Upper lobe of right lung (tissue), 1 donor: ENCODE data around the gene DVL3. TPM values are rescaled to one million over a fixed set of nuclear protein-coding genes. Genes with fewer than 3 reads are reported as not detected.
A peak's percentile ranks its signal among the peaks of the same experiment; 100 is the strongest.
"Not testable (repeated sequence)": the region's sequence is repeated elsewhere in the genome, so short reads cannot be mapped to it uniquely, and the experiment has no call there.

Experiments
- ATAC-seq: fragments of 200-7000 bp; cut with Tn5 transposase; one replicate; pipeline ENCODE4 v1.9.1; 2020; ENCODE audit warnings: mild to moderate bottlenecking, moderate library complexity
- DNase-seq: peaks from one replicate; pipeline ENCODE4 v3.0.0-alpha.2; 2020
- H3K27ac ChIP-seq: fragments of 200-600 bp; one replicate; pipeline ENCODE4 v1.8.0; 2022
- H3K27me3 ChIP-seq: fragments of 200-600 bp; one replicate; pipeline ENCODE4 v1.8.0; 2022; ENCODE audit warnings: mild to moderate bottlenecking
- H3K36me3 ChIP-seq: fragments of 200-600 bp; one replicate; pipeline ENCODE4 v1.8.0; 2022
- H3K4me1 ChIP-seq: fragments of 200-600 bp; one replicate; pipeline ENCODE4 v1.8.0; 2022
- H3K4me3 ChIP-seq: fragments of 200-600 bp; one replicate; pipeline ENCODE4 v1.8.0; 2022; ENCODE audit warnings: mild to moderate bottlenecking
- H3K9me3 ChIP-seq: fragments of 200-600 bp; one replicate; pipeline ENCODE4 v1.8.0; 2022
- CTCF ChIP-seq: fragments of 200-600 bp; IDR thresholded peaks from one replicate; pipeline ENCODE4 v1.8.0; 2022; ENCODE audit warnings: antibody characterized with exemption
- intact Hi-C: fragments of 100-400 bp; cut with DNase I; formaldehyde crosslinking; loops from one replicate; pipeline ENCODE4 v1.11.0; 2022
- long read RNA-seq: library from polyadenylated mRNA; unstranded; transcript quantifications from one replicate; pipeline ENCODE4 v2.0.0, GENCODE V29; 2021
- total RNA-seq: library from RNA; stranded (reverse); fragmentation: NEBNext Ultra II Directional; extraction: Animal tissue kit (Norgen Biotek cat#: 25700); gene quantifications from one replicate; pipeline ENCODE4 v1.2.1, GENCODE V29; 2021
- donor health status: DM: no; HTN: yes; CAD: no; lungs with severe emphysema.

Gene DVL3
- total RNA-seq = 54.1 TPM
- long read RNA-seq, full-length matches to known transcripts = 69 of 110 reads
- long read RNA-seq, partial matches to known transcripts = 6 of 110 reads
- long read RNA-seq, other reads (novel, unspliced or antisense) = 35 of 110 reads

GRCh38 chr3:184154885-184155643 lies at the start of gene DVL3:
Gene DVL3 (plus strand): TSS chr3:184155377. CDS start chr3:184155636, 259 bp downstream.
- peak within 1 kb of the TSS; percentile 97 for H3K4me3 ChIP-seq
- TF ChIP-seq CTCF = no peak
- H3K27me3 ChIP-seq = no peaks in the 10 kb centered on the region
- peaks cover 32% of the 10 kb centered on the region for H3K4me1 ChIP-seq
- peak within 1 kb of the TSS; percentile 85 for H3K27ac ChIP-seq
- peak; percentile 96 for ATAC-seq
- intact Hi-C loops = no loop called here
- H3K9me3 ChIP-seq = no peaks in the 10 kb centered on the region
- H3K36me3 ChIP-seq = no peaks in the 10 kb centered on the region
- peak; percentile 91 for DNase-seq

GRCh38 chr3:184110316-184110725 lies 44.9 kb upstream of the DVL3 start:
- Histone ChIP-seq H3K4me3 (no peak overlapping the region), H3K36me3 (no peaks in the 10 kb centered on the region), H3K27ac (no peak overlapping the region), H3K27me3 (no peaks in the 10 kb centered on the region), H3K4me1 (no peaks in the 10 kb centered on the region), H3K9me3 (no peaks in the 10 kb centered on the region)
- intact Hi-C loops = no loop called here
- DNase-seq (no peak), ATAC-seq (no peak)
- TF ChIP-seq CTCF = no peak

- ATAC-seq (no peak), DNase-seq (no peak)
- Histone ChIP-seq H3K9me3 (no peaks in the 10 kb centered on the region), H3K36me3 (no peaks in the 10 kb centered on the region), H3K4me1 (no peaks in the 10 kb centered on the region), H3K4me3 (no peak overlapping the region), H3K27me3 (no peaks in the 10 kb centered on the region), H3K27ac (no peak overlapping the region)
- no peak for TF ChIP-seq CTCF
- intact Hi-C loops = no loop called here
Observed at GRCh38 chr3:184116017-184116416, 39.2 kb upstream of the DVL3 start.

GRCh38 chr3:184117636-184118035 lies 37.5 kb upstream of the DVL3 start:
- ATAC-seq = no peak
- Histone ChIP-seq H3K36me3 (no peaks in the 10 kb centered on the region), H3K27ac (no peak overlapping the region), H3K4me1 (no peaks in the 10 kb centered on the region), H3K9me3 (no peaks in the 10 kb centered on the region), H3K4me3 (no peak overlapping the region), H3K27me3 (no peaks in the 10 kb centered on the region)
- DNase-seq = no peak
- no peak for TF ChIP-seq CTCF
- intact Hi-C loops = no loop called here

- H3K9me3 ChIP-seq, DNase-seq, H3K36me3 ChIP-seq, ATAC-seq, intact Hi-C loops, H3K4me3 ChIP-seq, H3K4me1 ChIP-seq, H3K27me3 ChIP-seq, H3K27ac ChIP-seq: not testable (repeated sequence)
Observed at GRCh38 chr3:184121031-184121430, 34.1 kb upstream of the DVL3 start.

GRCh38 chr3:184126006-184126405 lies 29.2 kb upstream of the DVL3 start:
- ATAC-seq (no peak), DNase-seq (no peak)
- intact Hi-C loops = no loop called here
- no peak for TF ChIP-seq CTCF
- H3K9me3 ChIP-seq = no peaks in the 10 kb centered on the region
- H3K4me1 ChIP-seq = no peaks in the 10 kb centered on the region
- no peak overlapping the region for H3K4me3 ChIP-seq
- H3K27ac ChIP-seq = no peak overlapping the region
- no peaks in the 10 kb centered on the region for H3K27me3 ChIP-seq
- no peaks in the 10 kb centered on the region for H3K36me3 ChIP-seq
